GM21723 (cell line): ENCODE results near the gene PDSS2.
"Not testable (repeated sequence)": the region's sequence is repeated elsewhere in the genome, so short reads cannot be mapped to it uniquely, and the experiment has no call there.

Source experiments
- ATAC-seq: cut with Tn5 transposase; IDR thresholded peaks from one replicate; pipeline ENCODE4 v1.9.1; 2021; ENCODE audit warnings: mild to moderate bottlenecking, moderate library complexity; ENCODE audit not compliant: unreplicated experiment

The PDSS2 gene

DNA sequence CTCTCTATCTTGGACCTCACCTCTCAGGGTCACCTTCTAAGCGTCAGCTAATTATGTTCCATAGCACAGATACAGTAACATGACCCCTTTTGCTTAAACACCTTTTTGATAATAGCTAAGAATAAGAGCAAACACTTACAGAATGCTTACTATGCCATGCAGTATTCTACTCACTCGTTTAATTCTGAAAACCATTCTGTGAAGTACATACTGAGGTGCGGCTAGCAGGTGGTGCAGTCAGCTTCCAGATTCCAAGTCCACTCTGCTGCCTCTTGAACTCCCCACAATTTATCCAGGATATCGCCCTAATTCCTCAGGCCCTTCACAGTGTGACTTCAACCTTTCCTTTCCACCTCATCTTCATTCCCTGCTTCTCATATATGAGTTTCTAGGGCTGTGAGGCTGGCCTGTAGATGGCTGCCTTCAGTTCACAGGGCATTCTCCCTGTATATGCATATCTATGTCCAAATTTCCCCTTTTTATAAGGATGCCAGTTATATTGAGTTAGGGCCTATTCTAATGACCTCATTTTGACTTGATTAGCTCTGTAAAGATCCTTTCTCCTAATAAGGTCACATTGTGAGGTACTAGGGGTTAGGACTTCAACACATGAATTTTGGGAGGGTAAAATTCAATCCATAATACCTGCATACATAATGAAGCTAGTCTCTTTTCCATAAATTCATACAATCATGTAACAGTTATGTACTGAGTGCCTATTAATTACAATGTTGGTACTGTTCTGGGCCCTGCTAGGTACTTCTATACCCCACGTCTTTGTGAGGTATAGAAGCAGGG lies 130.1 kb downstream of the PDSS2 start:
- no peak for ATAC-seq

DNA sequence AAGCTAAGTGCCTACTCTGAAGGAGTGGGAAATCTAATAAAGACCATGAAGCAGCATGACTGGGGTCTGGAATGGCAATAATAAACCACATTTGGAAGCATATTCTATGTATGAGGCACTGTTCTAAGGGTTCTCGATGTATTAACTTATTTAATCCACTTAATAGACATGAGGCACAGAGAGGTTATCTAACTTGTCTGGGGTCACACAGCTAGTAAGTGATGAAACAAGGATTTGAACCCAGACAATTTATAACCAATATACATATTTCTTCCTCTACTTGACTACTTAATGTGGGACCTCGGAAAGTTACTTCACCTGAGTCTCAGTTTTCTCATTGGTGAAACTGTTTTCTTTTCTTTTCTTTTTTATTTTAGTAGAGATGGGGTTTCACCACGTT lies 131.3 kb downstream of the PDSS2 start:
- no peak for ATAC-seq

DNA sequence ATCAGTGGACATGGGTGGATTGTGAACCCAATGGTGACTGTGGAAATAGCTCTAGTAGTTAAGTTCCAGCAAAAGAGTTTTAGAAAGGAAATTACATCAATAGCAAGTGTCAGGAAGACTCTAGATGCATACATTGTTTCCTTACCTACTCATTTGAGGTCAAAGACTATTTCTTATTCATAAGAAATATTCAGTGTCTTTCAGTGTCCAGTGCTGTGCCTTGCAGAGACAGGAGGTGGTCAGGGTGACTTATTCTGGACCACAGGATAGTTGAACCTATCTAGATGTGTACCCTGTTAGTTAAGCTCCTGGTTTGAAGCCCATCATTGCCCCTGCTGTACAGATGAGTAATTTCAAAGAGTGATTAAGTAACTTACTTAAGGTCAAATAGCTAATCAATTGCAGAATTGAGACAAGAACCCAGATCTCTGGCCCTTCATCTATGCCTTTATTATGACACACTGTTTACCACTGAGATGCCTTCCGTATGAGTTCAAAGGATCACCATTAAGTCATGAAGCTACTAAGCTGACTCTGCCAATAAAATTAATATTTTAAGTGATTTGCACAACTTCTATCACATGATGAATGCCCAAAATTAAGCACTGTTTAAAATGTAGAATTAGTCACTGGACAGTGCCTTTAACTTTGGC lies 136.1 kb downstream of the PDSS2 start:
- no peak for ATAC-seq

DNA sequence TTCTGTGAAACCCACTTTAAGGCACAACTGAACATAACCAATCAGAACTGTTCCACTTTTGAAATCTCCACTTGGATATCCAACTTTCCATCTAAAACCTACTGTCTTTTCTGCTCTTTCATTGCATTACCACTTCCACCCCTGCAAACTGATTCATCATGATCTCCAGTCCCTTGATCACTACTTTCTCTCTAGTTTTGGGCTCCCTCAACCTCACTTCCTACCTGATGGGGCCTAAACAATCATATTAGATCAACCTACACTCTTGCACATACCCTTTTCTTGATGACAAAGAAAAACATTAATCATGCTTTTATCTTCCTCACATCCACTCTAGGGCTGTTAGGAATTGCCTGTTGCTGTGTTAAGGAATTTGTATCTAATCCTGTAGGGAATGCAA lies 137.6 kb downstream of the PDSS2 start:
- ATAC-seq: no peak

DNA sequence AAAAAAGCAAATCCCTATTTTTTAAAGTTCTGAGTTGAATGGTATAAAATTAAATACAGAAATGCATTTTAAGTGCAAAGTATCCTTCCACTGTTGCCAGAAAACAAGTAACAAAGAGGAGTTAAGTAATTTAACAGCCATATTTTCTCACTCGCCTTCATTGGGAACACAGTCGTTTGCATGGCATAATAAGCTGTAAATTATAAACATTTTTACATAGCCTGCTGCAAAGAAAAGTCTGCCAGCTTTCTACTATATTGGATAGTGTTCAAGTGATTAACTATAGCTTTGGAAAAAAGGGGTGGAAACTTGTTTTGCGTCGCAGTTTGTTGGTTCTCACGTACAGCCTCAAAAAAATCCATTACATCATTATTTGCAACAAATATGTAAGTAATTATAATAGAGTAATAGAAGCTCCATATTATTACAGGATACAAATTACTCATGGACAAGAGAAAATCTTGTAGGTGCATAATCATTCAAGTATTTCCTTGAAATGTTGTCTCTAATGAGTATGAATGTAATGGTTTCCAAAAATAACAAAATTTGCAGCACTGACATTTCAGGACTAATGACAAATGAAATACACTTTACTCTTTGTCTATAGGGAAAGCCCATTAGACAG lies 139.3 kb downstream of the PDSS2 start:
- ATAC-seq: no peak

DNA sequence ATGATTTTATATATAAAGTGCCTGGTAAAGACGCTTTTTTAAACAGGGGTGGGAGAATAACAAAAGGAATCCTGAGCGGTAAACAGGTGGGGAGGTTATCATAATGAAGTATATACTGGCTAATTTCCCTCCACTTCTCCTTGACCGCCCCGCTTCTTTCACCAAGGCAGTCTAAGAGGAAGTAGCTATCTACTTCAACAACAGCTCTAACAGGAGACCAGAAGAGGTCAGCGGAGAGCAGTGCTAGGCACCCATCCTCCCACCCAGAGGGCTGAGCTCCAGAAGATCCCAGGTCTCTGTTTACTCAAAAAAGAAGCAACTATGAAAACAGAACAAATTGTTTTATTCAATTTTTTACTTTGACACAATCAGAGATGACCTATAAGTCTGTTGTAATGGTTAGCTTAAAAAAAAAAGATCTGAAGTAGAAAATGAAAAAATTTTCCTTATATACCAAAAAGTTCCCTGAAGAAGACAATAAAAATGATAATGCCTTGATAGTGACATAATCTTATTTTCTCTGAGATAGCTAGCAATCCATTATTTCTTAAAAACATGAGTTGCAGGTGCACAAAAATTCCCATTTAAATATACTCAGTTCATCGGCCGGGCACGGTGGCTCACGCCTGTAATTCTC lies 141.1 kb downstream of the PDSS2 start:
- peak; percentile 91 for ATAC-seq

DNA sequence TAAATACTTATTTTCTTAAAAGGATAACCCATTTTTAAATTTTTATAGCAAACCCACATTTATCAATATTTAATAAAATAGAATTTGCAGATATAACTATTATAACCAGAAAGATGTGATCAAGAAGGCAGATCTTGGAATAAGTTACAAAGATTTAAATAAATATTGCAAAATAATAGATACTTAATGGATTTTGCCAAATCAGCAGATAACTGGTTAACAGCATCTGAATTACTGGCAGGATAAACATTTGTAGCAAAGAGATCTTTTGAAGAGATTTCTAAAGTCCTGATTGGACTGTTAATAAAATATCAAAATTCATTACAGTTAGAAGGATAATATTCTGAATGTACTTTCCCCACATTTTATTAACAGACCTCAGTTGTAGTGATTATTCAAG lies 144.2 kb downstream of the PDSS2 start:
- no peak for ATAC-seq

DNA sequence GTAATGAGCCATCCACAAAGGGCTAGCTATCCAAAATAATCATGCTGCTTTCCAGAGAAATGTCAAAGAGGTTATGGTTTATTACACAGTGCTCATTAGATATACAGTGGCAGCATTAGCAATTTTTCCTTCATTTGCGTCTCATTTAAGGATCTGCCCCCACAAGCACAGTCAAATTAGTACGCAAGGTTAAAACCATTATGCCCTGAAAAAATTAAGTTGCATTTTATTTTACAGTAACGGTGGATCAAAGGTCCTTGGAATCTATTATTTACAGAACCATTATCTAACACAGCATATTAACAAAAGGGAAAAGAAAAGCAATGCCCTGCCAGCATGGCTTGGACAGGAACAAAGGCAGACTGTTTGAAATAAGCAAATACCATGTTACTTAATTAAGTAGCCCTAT lies 144.8 kb downstream of the PDSS2 start:
- no peak for ATAC-seq

DNA sequence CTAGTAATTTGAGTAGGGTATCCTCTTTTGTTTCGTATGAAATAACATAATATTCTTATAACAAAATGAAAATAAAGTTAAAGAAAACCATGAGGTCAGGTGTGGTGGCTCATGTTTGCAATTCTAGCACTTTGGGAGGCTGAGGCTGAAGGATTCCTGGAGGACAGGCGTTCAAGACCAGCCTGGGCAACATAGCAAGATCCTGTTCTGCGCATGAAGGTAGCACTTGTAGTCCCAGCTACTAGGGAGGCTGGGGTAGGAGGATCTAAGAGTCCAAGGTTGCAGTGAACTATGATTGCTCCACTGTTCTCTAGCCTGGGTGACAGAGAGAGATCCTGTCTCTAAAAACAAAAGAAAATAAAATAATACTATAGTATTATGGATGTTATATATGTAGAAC lies 145.6 kb downstream of the PDSS2 start:
- ATAC-seq: no peak

DNA sequence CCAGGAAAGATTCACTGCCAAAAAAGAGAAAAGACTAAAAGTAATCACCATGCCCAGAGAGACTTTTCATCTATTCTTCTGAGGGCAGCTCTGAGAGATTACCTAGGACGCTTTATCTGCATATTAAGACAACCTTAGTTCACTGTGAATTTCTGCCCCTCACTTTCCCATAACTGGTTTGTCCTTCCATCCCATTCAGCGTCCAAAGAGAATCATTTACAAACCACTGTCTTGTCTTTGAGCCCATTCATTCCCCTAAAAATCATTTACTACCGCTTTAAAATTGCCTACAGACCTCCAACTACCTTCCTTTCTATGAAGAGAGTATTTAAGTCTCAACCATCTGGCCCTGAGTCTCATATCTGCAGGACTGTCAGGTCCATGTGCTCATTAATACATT lies 149.0 kb downstream of the PDSS2 start:
- no peak for ATAC-seq

DNA sequence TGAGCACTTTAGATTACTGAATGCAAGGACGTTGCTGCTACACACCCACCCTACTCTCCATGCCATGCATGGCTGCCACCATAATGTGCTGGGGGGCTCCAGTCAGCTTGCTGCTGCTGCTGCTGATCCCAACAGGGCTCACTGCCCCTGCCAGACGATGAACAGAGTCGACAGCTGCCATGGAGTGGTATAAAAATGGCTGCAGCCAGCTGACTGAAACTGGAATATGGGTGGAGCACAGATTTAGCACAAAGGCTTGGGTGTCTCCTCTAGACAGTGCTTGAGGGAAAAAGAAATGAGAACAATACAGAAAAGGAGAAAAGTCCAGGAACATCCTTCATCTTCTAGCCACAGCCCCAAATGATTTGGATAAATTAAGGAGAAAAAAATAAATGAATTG lies 150.7 kb downstream of the PDSS2 start:
- no peak for ATAC-seq

DNA sequence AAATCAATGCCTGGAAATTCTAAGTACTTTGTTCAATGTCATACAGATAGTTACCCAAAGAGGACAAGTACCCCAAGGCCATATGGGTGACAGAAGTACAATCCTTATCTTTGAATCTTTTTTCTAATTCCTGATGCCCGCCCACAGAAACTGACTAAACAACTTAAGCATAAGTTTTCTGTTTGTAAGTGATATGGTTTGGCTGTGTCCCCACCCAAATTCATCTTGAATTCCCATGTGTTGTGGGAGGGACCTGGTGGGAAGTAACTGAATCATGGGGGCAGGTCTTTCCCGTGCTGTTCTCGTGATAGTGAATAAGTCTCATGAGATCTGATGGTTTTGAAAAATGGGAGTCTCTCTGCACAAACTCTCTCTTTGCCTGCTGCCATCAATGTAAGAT lies 153.4 kb downstream of the PDSS2 start:
- not testable (repeated sequence) for ATAC-seq

DNA sequence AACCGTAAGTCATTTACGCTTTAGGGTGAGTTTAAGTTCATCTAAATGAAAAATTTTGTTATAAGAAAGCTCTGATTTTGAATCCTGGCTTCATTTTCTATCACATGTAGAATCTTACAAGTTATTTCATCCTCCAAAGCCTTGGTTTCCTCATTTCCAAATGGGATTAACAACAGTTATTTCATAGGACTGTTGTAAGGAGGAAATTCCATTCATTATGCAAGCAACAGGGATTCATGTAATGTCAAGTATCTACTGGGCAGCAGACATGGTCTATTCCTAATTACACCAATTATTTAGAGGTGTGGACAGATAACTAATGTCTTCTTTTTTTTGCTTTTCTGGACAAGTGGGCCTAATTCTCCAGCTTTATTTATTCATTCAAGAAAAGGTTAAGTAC lies 154.0 kb downstream of the PDSS2 start:
- ATAC-seq: no peak

DNA sequence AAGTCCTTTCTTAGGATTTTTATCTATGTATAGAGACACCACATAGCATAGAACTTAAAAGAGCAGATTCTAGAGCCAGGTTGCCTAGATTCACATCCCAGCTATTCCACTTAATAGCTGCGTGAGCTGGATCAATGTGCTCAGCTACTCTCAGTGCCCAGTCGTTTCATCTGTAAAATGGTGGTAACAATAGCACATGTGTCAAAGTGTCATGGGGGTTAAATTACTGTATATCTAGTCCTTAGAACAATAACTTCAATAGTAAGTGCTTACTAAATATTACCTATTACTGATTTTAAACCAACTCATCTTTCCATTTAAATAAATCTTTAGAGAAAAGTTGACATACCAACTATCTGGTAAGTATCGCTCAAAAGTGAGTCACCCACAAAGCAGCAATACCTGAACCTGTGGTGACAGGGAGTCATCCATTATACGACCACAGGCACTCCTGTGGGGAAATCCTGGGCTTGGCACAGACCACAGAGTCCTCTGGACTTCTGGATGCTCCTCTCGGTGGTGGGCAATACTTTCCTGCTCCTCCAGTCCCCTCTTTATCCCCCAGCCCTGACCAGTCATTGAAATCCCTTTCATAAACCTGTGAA lies 154.8 kb downstream of the PDSS2 start:
- ATAC-seq: no peak

DNA sequence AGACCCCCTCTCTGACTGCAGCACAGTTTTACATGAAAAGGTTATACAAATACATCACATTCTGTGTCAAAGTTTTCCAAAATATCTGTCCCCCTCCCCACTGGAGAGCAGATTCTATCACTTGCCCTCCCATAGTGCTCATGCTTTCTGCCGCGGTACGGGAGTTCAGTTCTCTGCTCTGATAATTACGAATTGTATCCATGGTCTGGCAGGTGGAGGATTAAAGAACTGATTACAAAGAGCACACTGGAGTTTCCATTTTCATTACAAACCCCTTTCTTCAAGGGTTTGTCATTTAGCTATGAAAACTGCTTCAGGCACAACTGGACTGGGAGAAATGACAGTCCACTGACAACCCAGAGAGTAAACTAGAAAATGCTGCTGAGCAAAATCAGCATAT lies 166.0 kb downstream of the PDSS2 start:
- ATAC-seq: no peak

DNA sequence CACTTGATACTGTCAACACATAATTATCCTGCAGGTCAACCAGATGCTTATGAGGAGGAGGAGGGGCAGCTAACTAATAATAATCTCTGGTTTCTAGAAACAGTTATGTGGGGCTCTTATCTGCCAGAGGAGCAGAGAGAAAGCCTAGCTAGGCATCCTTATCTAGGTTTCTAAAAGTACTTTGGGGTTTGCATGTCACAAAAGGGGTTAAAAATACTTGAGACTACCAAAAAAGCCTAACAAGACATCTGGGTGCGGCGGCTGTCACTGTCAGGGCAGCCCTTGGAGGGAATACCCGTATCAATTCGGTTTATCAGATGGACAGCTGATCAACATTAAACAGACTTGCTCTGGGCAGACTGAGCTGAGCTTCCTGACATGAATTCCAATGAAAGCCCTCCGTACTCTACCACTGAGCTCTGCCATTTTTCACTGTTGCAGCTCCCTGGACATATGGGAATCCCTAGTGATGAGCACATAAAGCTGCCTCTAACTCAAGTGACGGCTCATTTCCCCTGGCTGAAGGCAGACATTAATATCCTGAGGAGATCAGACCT lies 166.6 kb downstream of the PDSS2 start:
- no peak for ATAC-seq

DNA sequence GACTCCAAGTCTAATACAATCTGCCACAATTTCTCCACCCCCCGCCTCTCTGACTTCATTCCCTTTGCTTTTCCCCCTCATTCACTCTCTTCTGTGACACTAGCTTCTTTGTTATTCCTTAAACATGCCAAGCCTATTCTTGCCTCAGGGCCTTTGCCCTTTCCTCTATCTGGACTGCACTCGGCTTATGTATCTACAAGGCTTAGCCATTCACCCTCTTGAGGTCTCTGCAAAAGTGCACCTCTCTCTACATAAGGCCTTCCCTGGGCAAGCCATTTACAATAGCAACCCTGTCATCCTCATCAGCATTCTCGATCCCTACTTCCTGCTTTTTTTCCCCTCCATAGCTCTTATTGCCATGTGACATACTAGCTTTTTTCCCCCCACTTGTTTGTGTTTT lies 168.9 kb downstream of the PDSS2 start:
- no peak for ATAC-seq

DNA sequence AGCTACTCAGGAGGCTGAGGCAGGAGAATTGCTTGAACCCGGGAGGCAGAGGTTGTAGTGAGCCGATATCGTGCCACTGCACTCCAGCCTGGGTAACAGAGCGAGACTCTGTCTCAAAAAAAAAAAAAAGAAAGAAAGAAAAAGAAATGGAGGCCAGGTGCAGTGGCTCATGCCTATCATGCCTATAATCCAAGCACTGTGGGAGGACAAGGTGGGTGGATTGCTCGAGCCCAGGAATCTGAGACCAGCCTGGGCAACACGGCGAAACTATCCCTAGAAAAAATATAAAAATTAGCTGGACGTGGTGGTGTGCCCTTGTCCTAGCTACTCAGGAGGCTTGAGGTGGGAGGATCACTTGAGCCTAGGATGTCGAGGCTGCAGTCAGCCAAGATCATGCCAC lies 170.1 kb downstream of the PDSS2 start:
- not testable (repeated sequence) for ATAC-seq

DNA sequence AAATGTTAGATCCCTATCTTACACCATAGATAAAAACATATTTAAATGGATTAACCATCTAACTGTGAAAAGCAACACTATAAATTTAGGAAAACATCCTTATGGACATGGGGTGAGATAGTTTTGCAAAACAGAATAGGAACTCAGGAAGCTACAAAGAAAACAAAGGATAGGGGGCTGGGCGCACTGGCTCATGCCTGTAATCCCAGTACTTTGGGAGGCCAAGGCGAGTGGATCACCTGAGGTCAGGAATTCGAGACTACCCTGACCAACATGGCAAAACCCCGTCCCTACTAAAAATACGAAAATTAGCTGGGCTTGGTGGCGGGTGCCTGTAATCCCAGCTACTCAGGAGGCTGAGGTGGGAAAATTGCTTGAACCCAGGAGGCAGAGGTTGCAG lies 173.7 kb downstream of the PDSS2 start:
- not testable (repeated sequence) for ATAC-seq

DNA sequence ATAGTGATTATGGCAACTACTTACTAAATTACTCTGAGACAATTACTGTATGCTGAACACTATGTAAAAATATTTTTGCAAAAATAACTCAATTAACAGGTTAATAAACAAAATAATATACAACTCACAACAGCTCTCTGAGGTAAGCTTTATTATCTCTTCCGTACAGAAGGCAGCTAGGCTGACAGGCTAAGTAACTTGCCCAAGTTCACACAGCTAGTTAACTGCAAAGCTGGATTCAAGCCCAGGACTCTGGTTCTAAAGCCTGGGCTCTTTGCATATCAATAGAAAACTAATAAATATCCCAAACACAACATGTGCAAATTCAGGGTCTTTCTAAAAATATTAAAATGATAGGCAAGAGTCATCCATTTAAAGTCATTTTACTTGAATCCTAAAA lies 174.6 kb downstream of the PDSS2 start:
- no peak for ATAC-seq

DNA sequence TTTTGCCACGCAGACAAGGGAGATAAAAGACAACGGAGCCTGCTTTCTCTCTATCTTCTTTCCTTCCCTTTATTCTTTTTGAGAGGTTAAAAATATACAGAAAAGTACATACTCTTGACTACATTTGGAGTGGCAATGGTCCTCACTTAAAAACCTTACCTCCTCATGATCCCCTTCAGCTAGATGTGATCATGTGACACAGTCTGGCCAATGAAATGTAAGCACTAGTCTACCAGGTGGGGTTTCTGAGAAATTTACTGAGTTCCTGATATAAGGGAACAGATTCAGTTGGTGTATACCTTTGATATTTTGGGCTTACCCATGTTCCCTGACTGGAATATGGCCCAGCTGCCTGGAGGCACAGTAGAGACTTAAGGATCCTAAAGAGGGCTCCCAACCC lies 178.6 kb downstream of the PDSS2 start:
- ATAC-seq: no peak
